Activated naive CD4-positive, alpha-beta T cell treated with anti-CD3 and anti-CD28 coated beads for 36 hours (primary cell): ENCODE data around the gene OR10Z1. TPM values are rescaled to one million over a fixed set of nuclear protein-coding genes. Genes with fewer than 3 reads are reported as not detected.

Source experiments
- CTCF ChIA-PET: fragments of 350-600 bp; sonication (Branson Sonifier 250); formaldehyde crosslinking; loops from one replicate; lab custom pipeline; 2021; ENCODE audit warnings: antibody characterized with exemption; lab: Charles Lee
- DNase-seq: peaks from one replicate; pipeline ENCODE4 v3.0.0-alpha.2; 2020
- H3K27ac Mint-ChIP-seq: one replicate; pipeline ENCODE4 v1.8.0; 2021; ENCODE audit warnings: mild to moderate bottlenecking, mixed read lengths
- H3K27me3 Mint-ChIP-seq: one replicate; pipeline ENCODE4 v1.8.0; 2021; ENCODE audit warnings: low read depth, mixed read lengths
- H3K36me3 Mint-ChIP-seq: one replicate; pipeline ENCODE4 v1.8.0; 2021; ENCODE audit warnings: low read depth, mixed read lengths
- H3K4me1 Mint-ChIP-seq: one replicate; pipeline ENCODE4 v1.8.0; 2021; ENCODE audit warnings: low read depth, mixed read lengths
- H3K4me3 Mint-ChIP-seq: one replicate; pipeline ENCODE4 v1.8.0; 2021; ENCODE audit warnings: mild to moderate bottlenecking, moderate library complexity, mixed read lengths
- H3K9me3 Mint-ChIP-seq: one replicate; pipeline ENCODE4 v1.8.0; 2021; ENCODE audit warnings: mixed read lengths
- intact Hi-C: fragments of 100-400 bp; cut with micrococcal nuclease; formaldehyde crosslinking; loops from one replicate; pipeline ENCODE4 v1.15.1; 2023
- total RNA-seq, 2 experiments: library from RNA; stranded (reverse); gene quantifications; one replicate each; pipeline ENCODE4 v1.2.3, GENCODE V29; 2021

Gene OR10Z1
- total RNA-seq, 2 experiments from 2014 or later: not detected

GRCh38 chr1:158613764-158614163, 8.7 kb downstream of the OR10Z1 start:
- Mint-ChIP-seq H3K4me3 (no peak overlapping the region), H3K27me3 (peaks cover 3% of the 10 kb centered on the region), H3K9me3 (no peaks in the 10 kb centered on the region), H3K4me1 (peaks cover 3% of the 10 kb centered on the region), H3K36me3 (no peaks in the 10 kb centered on the region), H3K27ac (no peak overlapping the region)
- DNase-seq: no peak
- intact Hi-C loops: no loop called here
- CTCF ChIA-PET: no interaction called here

- CTCF ChIA-PET: no interaction called here
- H3K36me3 Mint-ChIP-seq: no peaks in the 10 kb centered on the region
- no peaks in the 10 kb centered on the region for H3K9me3 Mint-ChIP-seq
- H3K4me1 Mint-ChIP-seq: no peaks in the 10 kb centered on the region
- no peak for DNase-seq
- H3K4me3 Mint-ChIP-seq: no peak overlapping the region
- no peak overlapping the region for H3K27ac Mint-ChIP-seq
- H3K27me3 Mint-ChIP-seq: no peaks in the 10 kb centered on the region
- intact Hi-C loops: no loop called here
These were observed 33.1 kb downstream of the OR10Z1 start for GRCh38 chr1:158638146-158638545.

- Mint-ChIP-seq H3K9me3 (no peaks in the 10 kb centered on the region), H3K27ac (no peak overlapping the region), H3K27me3 (no peaks in the 10 kb centered on the region), H3K4me3 (no peak overlapping the region), H3K36me3 (no peaks in the 10 kb centered on the region), H3K4me1 (no peaks in the 10 kb centered on the region)
- DNase-seq: no peak
- intact Hi-C loops: no loop called here
- CTCF ChIA-PET: no interaction called here
These were observed 33.8 kb downstream of the OR10Z1 start for GRCh38 chr1:158638904-158639303.

- intact Hi-C loops: no loop called here
- Mint-ChIP-seq H3K9me3 (no peaks in the 10 kb centered on the region), H3K4me3 (no peak overlapping the region), H3K4me1 (peaks cover 12% of the 10 kb centered on the region), H3K27me3 (no peaks in the 10 kb centered on the region), H3K27ac (no peak overlapping the region), H3K36me3 (no peaks in the 10 kb centered on the region)
- no peak for DNase-seq
- CTCF ChIA-PET: no interaction called here
These were observed 39.4 kb downstream of the OR10Z1 start for GRCh38 chr1:158644449-158644848.

GRCh38 chr1:158646465-158646864, 41.4 kb downstream of the OR10Z1 start:
- Mint-ChIP-seq H3K27ac (no peak overlapping the region), H3K9me3 (no peaks in the 10 kb centered on the region), H3K4me3 (no peak overlapping the region), H3K36me3 (no peaks in the 10 kb centered on the region), H3K4me1 (peaks cover 12% of the 10 kb centered on the region), H3K27me3 (no peaks in the 10 kb centered on the region)
- CTCF ChIA-PET: no interaction called here
- intact Hi-C loops: no loop called here
- DNase-seq: no peak

GRCh38 chr1:158649052-158649451, 44.0 kb downstream of the OR10Z1 start:
- Mint-ChIP-seq H3K4me3 (no peak overlapping the region), H3K27ac (no peak overlapping the region), H3K9me3 (no peaks in the 10 kb centered on the region), H3K27me3 (no peaks in the 10 kb centered on the region), H3K36me3 (no peaks in the 10 kb centered on the region), H3K4me1 (peaks cover 12% of the 10 kb centered on the region)
- intact Hi-C loops: no loop called here
- CTCF ChIA-PET: interaction anchor here (1.0 kb wide), 1 partner anchor 18 kb away, joined by 3 read pairs; no protein-coding TSS in a partner anchor
- no peak for DNase-seq

GRCh38 chr1:158652721-158653334, 47.8 kb downstream of the OR10Z1 start:
- no peak for DNase-seq
- no peak overlapping the region for H3K4me3 Mint-ChIP-seq
- no peaks in the 10 kb centered on the region for H3K36me3 Mint-ChIP-seq
- no peaks in the 10 kb centered on the region for H3K9me3 Mint-ChIP-seq
- no peak overlapping the region for H3K27ac Mint-ChIP-seq
- peaks cover 5% of the 10 kb centered on the region for H3K4me1 Mint-ChIP-seq
- intact Hi-C loops: loop anchor here (5.0 to 10.0 kb wide), 2 partner anchors 344 to 422 kb away; partner anchors contain the start of gene AIM2
- CTCF ChIA-PET: no interaction called here
- H3K27me3 Mint-ChIP-seq: peaks cover 3% of the 10 kb centered on the region

- H3K4me3 Mint-ChIP-seq: no peak overlapping the region
- intact Hi-C loops: loop anchor here (5.0 to 10.0 kb wide), 2 partner anchors 343 to 421 kb away; partner anchors contain the start of gene AIM2
- CTCF ChIA-PET: no interaction called here
- no peak overlapping the region for H3K27ac Mint-ChIP-seq
- no peaks in the 10 kb centered on the region for H3K36me3 Mint-ChIP-seq
- no peaks in the 10 kb centered on the region for H3K9me3 Mint-ChIP-seq
- peaks cover 5% of the 10 kb centered on the region for H3K4me1 Mint-ChIP-seq
- no peak for DNase-seq
- peaks cover 3% of the 10 kb centered on the region for H3K27me3 Mint-ChIP-seq
These were observed 49.0 kb downstream of the OR10Z1 start for GRCh38 chr1:158654086-158654485.

- CTCF ChIA-PET: no interaction called here
- intact Hi-C loops: loop anchor here (5.0 to 10.0 kb wide), 2 partner anchors 343 to 420 kb away; partner anchors contain the start of gene AIM2
- peaks cover 3% of the 10 kb centered on the region for H3K27me3 Mint-ChIP-seq
- no peak overlapping the region for H3K4me3 Mint-ChIP-seq
- peaks cover 5% of the 10 kb centered on the region for H3K4me1 Mint-ChIP-seq
- H3K36me3 Mint-ChIP-seq: no peaks in the 10 kb centered on the region
- H3K9me3 Mint-ChIP-seq: no peaks in the 10 kb centered on the region
- DNase-seq: no peak
- H3K27ac Mint-ChIP-seq: no peak overlapping the region
These were observed 49.5 kb downstream of the OR10Z1 start for GRCh38 chr1:158654571-158654970.

Other genes starting within 250 kb of the OR10Z1 start
- gene OR10T2, start 205.8 kb upstream of the OR10Z1 start, total RNA-seq: not detected
- not detected for gene OR10K2, start 179.0 kb upstream of the OR10Z1 start, total RNA-seq
- gene OR10K1, start 143.4 kb upstream of the OR10Z1 start, total RNA-seq: not detected
- gene OR10R2, start 133.0 kb upstream of the OR10Z1 start, total RNA-seq: not detected
- gene OR6Y1, start 50.9 kb upstream of the OR10Z1 start, total RNA-seq: not detected
- not detected for gene OR6P1, start 34.7 kb upstream of the OR10Z1 start, total RNA-seq
- not detected for gene OR10X1, start 25.4 kb upstream of the OR10Z1 start, total RNA-seq
- gene SPTA1, start 81.4 kb downstream of the OR10Z1 start, total RNA-seq: not detected
- not detected for gene OR6K2, start 95.4 kb downstream of the OR10Z1 start, total RNA-seq
- not detected for gene OR6K3, start 115.5 kb downstream of the OR10Z1 start, total RNA-seq
- not detected for gene OR6K6, start 149.5 kb downstream of the OR10Z1 start, total RNA-seq
- gene OR6N1, start 166.9 kb downstream of the OR10Z1 start, total RNA-seq: not detected
- not detected for gene OR6N2, start 175.9 kb downstream of the OR10Z1 start, total RNA-seq
- not detected for gene MNDA, start 226.1 kb downstream of the OR10Z1 start, total RNA-seq